ENCODE measurements around the gene PLCXD1.

PLCXD1 gene

GRCh38 chrX:333611-334311 is 52.6 kb downstream of the PLCXD1 start:
- no peak for DNase-seq (ENCODE audit: low read depth, low spot score)

DNA sequence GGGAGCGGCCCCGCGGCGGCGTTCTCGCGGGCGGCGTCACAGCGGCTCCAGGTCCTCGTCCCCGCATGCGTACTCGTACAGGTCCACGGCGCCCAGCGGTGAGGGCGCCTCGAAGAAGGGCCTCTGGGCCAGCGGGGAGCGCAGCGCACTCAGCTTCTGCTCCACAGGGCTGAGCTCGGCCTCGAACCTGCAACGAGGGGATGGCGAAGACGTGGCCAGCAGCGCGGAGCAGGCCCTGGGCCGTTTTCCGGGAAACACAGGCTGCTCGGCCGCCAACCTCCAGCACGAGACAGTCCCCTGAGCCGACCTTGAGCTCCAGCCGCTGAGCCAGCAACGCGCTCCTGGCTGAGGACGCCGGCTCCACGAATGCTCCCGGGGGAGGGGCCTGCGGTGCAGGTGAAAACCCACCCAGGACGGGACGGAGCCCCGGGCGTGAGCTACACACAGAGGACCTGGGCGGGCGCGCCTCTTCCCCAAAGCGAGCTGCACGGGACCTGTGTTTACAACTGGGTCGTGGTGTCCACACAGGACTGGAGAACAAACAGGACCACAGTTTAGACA is 53.2 kb downstream of the PLCXD1 start:
- no peak for DNase-seq (ENCODE audit: low read depth, low spot score)

GRCh38 chrX:334971-335757 is 54.0 kb downstream of the PLCXD1 start:
- DNase-seq (ENCODE audit: low read depth, low spot score) = no peak

DNA sequence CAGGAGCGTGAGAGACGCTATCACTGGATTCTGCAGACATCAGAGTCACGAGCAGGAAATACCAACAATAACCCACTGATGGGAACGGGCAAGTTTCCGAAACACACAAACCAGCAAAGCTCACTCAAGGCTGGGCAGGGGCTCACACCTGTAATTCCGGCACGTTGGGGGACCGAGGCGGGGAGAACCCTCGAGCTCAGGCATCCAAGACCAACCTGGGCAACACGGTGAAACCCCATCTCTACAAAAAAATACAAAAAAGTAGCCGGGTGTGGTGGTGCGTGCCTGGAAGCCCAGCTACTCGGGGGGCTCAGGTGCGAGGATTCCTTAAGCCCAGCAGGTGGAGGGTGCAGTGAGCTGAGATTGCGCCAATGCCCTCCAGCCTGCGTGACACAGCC is 54.6 kb downstream of the PLCXD1 start:
- DNase-seq (ENCODE audit: low read depth, low spot score) = no peak

- DNase-seq (ENCODE audit: low read depth, low spot score) = no peak
Observed at GRCh38 chrX:336227-336626, 55.0 kb downstream of the PLCXD1 start.

DNA sequence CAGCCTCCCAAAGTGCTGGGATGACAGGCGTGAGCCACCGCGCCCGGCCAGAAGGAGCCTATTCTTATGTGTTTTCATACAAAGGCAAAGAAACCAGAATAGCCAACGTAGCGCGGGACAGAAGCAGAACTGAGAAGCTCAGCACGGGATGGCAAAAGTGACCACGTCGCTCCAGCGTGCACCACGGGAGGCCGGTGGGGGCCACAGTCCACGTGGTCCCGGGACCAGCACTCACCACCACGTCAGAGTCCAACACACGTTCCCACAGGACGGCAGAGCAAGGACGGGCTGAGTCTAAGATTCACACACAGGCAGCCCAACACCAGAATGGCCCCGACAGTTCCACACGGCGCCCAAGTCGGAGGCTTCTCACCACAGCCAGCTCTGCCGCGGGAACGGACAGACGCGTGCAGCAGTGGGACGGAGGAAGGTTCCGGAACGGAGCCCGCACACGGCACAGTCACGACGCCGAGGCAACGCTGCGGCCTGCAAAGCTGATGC is 56.2 kb downstream of the PLCXD1 start:
- DNase-seq (ENCODE audit: low read depth, low spot score) = no peak

GRCh38 chrX:338281-338835 is 57.2 kb downstream of the PLCXD1 start:
- no peak for DNase-seq (ENCODE audit: low read depth, low spot score)

DNA sequence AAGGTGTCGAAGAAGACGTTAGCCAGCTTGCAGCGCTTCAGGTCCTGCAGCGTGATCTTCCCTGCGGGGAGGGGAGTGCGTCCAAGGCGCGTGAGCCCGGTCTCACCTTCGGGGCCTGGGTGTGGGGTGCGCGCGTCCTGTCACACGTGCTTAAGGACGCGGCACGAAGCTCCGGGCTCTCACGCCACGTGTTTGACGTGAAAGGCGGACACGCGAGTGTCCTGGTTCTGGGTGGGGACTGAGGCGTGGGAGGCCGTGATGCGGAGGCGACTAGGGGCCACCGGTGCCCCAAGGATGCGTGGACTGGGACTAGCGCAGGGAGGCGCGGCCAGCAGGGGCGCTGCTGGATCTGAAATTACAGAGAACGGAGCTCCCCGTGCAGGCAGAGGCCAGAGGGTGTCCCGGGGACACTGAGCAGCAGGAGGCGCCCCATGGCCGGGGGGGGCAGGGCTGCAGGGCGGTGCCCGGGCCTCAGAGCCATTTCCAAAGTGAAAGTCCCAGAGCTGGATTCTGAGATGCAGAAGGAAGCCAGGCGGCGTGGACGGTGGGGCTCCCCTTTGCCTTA is 57.7 kb downstream of the PLCXD1 start:
- DNase-seq (ENCODE audit: low read depth, low spot score) = no peak

DNA sequence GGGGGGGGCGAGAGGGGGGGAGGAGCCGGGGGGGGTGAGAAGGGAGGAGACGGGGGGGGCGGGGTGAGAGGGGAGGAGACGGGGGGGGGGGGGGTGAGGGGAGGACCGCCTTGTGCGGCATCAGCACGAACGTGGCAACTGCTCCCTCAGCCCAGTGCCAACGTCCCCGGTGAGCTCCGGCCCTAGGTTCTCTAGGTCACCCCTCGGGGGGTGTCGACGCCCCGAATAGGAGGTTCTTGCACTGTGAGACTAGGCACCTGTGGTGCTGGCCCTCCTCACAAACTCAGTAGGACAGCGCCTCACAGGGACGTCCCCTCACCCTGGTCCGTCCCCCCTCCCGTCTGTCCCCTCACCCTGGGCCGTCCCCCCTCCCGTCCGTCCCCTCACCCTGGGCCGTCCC is 58.9 kb downstream of the PLCXD1 start:
- no peak for DNase-seq (ENCODE audit: low read depth, low spot score)

DNA sequence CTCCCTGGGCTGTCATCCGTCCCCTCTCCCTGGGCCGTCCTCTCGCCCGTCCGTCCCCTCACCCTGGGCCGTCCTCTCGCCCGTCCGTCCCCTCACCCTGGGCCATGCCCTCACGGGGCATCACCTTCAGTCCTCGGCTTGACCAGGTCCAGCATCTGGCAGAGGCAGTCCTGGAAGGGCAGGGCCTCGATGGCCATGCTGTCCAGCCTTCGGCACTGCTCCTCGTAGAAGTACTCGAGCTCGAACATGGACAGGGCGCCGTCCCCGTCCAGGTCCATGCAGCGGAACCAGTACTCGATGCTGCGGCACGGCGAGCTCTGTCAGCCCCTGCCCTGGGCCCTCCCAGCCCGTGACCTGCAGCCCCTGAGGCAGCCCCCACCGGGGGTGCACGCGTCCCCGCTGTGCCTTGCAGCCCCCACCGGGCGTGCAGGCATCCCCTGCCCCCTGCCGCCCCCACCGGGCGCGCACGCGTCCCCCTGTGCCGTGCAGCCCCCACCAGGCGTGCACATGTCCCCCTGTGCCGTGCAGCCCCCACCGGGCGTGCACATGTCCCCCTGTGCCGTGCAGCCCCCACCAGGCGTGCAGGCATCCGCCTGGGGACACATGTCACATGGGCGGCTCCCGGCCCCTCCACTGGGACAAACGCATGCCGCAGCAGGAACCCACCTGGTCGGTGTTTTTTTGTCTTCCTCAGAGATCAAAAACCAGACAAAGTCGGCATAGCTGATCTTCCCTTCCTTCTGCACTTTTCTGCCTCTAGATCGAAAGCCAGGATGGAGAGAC is 59.7 kb downstream of the PLCXD1 start:
- no peak for DNase-seq (ENCODE audit: low read depth, low spot score)

GRCh38 chrX:341541-342101 is 60.4 kb downstream of the PLCXD1 start:
- DNase-seq (ENCODE audit: low read depth, low spot score) = no peak

DNA sequence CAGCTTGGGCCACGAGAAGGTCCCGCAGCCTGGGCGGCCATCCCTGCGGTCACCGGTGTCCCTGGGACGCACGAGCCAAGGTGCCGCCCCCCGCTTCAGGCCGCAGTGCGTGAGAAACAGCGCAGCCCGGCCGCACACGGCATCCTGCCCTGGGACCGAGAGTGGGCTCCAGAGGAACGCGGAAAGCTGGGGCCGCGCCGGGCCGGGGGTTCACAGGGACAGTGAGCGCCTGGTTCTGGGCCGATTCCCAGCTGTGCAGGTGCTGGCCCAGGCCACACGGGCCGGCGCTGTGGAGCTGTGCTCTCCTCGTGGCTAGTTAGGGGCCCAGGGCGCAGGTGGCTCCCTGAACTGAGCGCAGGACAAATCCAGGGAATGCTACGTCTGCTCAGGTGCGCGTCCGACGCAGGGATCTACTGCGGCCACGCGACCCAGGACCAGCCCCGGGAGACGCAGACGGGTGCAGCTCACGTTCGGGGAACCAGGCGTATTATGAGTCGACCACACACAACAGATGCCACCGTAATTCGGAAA is 63.3 kb downstream of the PLCXD1 start:
- no peak for DNase-seq (ENCODE audit: low read depth, low spot score)

GRCh38 chrX:345020-345925 is 64.1 kb downstream of the PLCXD1 start:
- no peak for DNase-seq (ENCODE audit: low read depth, low spot score)

DNA sequence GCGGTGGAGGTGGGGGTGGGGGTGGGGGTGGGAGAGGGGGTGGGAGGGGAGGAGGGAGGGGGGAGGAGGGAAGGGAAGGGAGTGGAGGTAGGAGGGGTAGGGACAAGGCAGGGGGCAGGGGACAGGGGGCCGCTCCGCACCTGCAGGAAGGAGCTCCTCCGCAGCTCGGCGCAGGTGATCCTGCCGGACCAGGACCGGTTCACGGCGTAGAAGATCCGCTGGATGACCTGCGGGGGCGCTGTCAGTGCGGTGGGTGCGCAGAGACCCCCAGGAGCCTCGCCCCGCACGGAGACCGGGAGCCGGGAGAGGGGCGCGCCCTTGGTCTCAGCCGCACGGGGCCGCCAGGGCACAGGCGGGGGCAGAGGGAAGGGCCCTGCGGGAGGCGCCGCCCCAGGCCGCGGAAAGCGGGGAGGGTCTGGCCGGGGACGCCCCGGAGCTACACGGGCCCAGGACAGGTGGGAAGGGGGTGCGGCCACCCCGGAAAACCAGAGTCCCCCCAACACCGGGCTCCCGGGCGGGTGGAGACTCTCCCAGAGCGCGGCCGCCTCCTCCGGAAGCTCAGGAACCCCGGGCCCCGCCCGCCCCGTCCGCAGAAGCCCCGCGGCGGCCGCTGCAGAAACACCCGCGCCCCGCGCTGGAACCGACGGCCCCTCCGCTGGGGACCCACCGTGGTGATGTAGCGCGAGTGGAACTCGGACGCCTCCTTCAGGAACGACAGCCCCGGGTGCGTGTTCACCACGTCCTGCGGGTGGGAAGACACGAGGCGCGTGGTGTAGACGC is 65.0 kb downstream of the PLCXD1 start:
- DNase-seq (ENCODE audit: low read depth, low spot score) = no peak

DNA sequence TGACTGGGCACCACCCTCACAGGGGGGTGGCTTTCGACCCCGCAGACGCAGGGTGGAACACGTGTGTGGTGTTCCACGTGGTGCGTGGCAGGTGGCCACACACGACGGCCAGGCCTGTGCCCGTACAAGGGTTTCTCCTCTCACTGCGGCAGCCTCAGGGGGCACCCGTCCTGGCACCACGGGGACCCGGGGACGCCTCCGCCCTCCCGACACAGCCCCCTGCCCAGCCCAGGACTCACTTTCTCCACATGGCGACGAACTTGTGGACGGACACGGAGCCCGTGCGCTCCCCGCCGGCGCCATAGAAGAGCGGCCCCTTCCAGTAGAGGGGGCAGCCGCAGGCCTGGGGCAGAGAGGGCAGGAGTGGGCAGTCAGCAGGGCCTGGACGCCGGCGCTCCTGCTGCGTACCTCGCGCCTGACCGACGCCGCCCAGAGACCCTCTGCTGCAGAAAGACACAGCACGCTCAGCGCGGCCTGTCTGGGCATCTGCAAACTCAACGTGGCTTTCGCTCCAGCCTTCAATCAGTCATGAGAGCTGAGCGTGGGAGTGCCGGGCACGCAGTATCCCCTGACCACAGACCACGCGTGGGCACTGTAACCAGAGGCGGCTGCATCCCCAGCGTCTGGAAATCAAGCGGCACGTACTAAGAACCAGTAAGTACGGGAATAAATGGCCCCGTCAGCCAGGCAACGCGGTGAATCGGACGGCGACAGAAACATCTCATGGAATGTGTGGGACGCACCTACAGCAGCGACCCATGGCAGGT is 66.4 kb downstream of the PLCXD1 start:
- no peak for DNase-seq (ENCODE audit: low read depth, low spot score)

GRCh38 chrX:348461-349117 is 67.4 kb downstream of the PLCXD1 start:
- no peak for DNase-seq (ENCODE audit: low read depth, low spot score)

- DNase-seq (ENCODE audit: low read depth, low spot score) = no peak
Observed at GRCh38 chrX:349196-349595, 68.0 kb downstream of the PLCXD1 start.

DNA sequence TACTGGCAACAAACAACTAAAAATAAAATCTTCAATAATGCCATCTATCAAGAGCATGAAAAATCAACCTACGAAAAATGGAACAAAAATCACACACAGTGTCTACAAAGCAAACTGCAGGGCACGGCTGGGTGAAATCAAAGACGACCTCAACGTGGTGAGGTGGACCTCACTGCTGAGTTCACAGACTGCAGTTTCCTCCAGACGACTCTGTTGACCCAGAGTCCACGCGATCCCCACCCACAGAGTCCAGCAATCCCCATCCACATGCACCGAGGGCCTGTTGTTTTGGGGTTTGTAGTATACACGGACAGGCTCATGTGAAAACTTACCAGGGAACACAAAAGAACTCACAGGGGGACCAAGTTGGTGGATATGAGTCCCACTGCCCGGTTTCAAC is 68.5 kb downstream of the PLCXD1 start:
- DNase-seq (ENCODE audit: low read depth, low spot score) = no peak
